ENCODE measurements around the gene FAHD2A. TPM values are rescaled to one million over a fixed set of nuclear protein-coding genes. Genes with fewer than 3 reads are reported as not detected.

The FAHD2A gene
- polyA plus RNA-seq, 1 donor from 2014 or later, result 11.9 TPM

DNA sequence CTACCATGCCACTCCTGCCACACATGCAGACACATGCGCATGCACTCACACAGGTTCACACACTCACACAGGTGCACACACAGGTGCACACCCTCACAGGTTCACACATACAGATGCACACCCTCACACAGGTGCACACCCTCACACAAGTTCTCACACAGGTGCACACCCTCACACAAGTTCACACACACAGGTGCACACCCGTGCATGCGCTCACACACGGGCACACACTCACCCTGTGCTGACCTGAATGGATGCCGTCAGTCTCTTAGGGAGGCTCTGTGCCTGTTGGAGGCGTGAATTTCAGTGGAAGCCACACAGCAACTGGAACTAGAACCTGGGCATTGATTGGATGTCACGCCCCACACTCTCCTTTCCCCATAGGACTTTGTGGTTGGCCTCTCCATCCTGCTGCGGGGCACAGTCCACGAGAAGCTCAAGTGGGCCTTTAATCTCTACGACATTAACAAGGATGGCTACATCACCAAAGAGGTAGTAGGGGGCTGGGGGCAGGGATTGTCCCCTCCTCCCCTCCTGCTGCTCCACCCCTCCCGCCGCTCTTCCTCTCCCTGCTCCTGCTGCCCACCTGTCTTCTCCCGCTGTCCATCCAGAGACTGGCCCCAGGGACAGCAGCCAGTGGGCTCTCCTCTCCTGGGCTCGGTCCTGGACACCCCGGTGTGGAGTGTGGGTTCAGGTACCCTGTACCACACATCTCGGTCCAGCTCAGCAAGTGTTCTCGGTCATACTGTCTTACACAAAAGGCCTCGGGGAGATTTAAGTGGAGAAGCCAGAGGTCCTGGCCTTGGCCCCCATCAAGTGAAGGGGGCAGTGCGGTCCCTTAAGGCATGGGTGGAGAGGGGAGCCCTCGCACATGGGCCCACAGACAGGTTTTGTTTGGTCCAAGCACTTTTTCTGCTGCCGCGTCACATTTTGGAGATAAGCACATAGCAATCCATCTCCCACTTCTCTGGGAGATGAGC, 21.0 kb upstream of the FAHD2A start:
- Mint-ChIP-seq H3K4me3 (no peak overlapping the region), H3K4me1 (peaks cover 0 to 6% (median 0%) of the 10 kb centered on the region in 3 donors), H3K9me3 (no peaks in the 10 kb centered on the region), H3K27me3 (peaks cover 11% of the 10 kb centered on the region), H3K27ac (peak overlapping the region in 2 of 3 donors; percentile 47 to 93), H3K36me3 (no peaks in the 10 kb centered on the region)

DNA sequence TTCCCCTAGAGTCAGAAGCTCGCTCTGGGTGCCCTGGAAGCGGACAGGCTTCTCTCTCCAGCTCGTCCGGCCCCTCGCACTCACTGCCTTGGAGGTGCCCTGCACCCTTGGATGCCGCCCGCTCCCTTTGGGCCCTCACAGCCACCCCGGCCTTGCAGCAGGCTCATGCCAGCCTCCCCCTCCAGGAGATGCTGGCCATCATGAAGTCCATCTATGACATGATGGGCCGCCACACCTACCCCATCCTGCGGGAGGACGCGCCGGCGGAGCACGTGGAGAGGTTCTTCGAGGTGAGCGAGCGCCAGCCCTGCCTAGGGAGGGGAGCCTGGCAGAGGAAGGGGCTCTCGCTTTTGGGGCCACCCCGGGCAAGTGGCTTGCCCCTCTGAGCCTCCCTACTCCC, 20.3 kb upstream of the FAHD2A start:
- Mint-ChIP-seq H3K36me3 (no peaks in the 10 kb centered on the region), H3K4me1 (peaks cover 0 to 4% (median 0%) of the 10 kb centered on the region in 3 donors), H3K27me3 (peaks cover 8% of the 10 kb centered on the region), H3K9me3 (no peaks in the 10 kb centered on the region), H3K27ac (no peak overlapping the region), H3K4me3 (no peak overlapping the region)

DNA sequence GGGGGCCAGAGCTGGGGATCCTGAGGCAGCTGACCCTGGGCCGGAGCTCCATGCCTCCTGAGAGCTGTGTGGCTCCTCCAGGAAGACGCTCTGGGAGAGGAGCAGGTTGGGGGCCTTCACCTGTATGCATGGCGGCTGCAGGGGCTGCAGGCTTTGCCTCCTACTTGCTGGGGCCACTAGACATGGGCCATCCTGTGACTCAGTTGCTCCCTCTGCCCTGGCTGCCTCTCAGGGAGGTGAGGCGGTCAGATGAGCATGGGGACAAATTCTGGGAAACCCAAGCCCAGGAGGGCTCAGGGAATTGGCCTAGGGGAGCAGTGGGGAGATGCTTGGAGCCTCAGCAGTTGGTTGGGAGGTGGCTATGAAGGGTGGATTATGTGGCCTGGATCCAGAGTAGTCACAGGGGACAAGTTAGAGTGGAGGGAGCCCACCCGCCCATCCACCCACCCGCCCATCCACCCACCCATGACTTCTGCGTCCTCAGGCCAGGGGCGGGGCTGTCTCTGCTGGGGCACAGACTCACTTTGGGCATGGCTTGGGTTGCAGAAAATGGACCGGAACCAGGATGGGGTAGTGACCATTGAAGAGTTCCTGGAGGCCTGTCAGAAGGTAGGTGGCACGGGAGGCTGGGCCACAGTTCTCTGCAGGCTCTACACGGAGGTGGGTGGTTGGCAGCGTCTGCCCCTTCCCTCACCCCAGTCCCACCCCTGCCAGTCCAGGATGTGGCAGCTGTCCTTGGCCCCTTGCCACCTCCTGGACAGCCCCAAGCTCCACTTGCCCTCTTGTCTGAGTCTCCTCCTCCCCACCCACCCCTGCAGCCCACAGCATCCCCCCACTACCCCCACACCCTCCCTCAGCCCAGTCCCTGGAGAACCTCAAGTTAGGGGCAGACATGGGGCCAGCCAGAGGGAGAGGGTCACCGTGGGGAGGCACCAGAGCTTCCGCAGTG, 19.5 kb upstream of the FAHD2A start:
- H3K27ac Mint-ChIP-seq, result no peak overlapping the region
- no peaks in the 10 kb centered on the region for H3K36me3 Mint-ChIP-seq
- H3K4me3 Mint-ChIP-seq, result no peak overlapping the region
- H3K27me3 Mint-ChIP-seq, result peaks cover 8% of the 10 kb centered on the region
- peaks cover 0 to 4% (median 0%) of the 10 kb centered on the region in 3 donors for H3K4me1 Mint-ChIP-seq
- H3K9me3 Mint-ChIP-seq, result no peaks in the 10 kb centered on the region

DNA sequence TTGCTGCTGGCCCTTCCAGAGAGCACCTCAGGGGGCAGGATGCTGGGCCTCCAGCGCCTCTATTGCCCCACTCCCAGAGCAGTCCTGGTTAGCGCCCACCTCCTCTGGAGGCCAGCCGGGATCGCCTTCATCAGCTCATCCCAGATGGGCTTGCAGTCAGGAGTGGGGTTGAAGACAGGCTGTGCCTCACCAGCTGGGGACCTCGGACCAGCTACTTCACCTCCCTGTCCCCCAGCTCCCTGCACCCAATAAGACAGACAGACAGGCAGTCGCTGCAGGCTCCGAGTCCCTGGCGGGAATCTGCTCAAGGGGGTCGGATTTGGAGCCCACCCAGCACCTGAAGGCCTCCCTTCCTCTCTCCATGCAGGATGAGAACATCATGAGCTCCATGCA, 18.9 kb upstream of the FAHD2A start:
- Mint-ChIP-seq H3K36me3 (no peaks in the 10 kb centered on the region), H3K9me3 (no peaks in the 10 kb centered on the region), H3K4me1 (peaks cover 0 to 4% (median 0%) of the 10 kb centered on the region in 3 donors), H3K4me3 (no peak overlapping the region), H3K27me3 (peaks cover 9% of the 10 kb centered on the region), H3K27ac (no peak overlapping the region)

DNA sequence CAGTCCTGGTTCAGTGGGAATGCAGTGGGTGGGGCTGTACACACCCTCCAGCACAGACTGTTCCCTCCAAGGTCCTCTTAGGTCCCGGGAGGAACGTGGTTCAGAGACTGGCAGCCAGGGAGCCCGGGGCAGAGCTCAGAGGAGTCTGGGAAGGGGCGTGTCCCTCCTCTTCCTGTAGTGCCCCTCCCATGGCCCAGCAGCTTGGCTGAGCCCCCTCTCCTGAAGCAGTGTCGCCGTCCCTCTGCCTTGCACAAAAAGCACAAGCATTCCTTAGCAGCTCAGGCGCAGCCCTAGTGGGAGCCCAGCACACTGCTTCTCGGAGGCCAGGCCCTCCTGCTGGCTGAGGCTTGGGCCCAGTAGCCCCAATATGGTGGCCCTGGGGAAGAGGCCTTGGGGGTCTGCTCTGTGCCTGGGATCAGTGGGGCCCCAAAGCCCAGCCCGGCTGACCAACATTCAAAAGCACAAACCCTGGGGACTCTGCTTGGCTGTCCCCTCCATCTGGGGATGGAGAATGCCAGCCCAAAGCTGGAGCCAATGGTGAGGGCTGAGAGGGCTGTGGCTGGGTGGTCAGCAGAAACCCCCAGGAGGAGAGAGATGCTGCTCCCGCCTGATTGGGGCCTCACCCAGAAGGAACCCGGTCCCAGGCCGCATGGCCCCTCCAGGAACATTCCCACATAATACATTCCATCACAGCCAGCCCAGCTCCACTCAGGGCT, 17.5 kb upstream of the FAHD2A start:
- Mint-ChIP-seq H3K27ac (no peak overlapping the region), H3K27me3 (peaks cover 9% of the 10 kb centered on the region), H3K4me1 (no peaks in the 10 kb centered on the region), H3K4me3 (no peak overlapping the region), H3K36me3 (no peaks in the 10 kb centered on the region), H3K9me3 (no peaks in the 10 kb centered on the region)

DNA sequence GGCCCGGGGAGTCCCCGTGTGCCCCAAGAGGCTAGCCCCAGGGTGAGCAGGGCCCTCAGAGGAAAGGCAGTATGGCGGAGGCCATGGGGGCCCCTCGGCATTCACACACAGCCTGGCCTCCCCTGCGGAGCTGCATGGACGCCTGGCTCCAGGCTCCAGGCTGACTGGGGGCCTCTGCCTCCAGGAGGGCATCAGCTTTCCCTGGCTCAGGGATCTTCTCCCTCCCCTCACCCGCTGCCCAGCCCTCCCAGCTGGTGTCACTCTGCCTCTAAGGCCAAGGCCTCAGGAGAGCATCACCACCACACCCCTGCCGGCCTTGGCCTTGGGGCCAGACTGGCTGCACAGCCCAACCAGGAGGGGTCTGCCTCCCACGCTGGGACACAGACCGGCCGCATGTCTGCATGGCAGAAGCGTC, 16.9 kb upstream of the FAHD2A start:
- peaks cover 8% of the 10 kb centered on the region for H3K27me3 Mint-ChIP-seq
- H3K4me3 Mint-ChIP-seq, result no peak overlapping the region
- no peak overlapping the region for H3K27ac Mint-ChIP-seq
- no peaks in the 10 kb centered on the region for H3K9me3 Mint-ChIP-seq
- H3K36me3 Mint-ChIP-seq, result no peaks in the 10 kb centered on the region
- H3K4me1 Mint-ChIP-seq, result no peaks in the 10 kb centered on the region

DNA sequence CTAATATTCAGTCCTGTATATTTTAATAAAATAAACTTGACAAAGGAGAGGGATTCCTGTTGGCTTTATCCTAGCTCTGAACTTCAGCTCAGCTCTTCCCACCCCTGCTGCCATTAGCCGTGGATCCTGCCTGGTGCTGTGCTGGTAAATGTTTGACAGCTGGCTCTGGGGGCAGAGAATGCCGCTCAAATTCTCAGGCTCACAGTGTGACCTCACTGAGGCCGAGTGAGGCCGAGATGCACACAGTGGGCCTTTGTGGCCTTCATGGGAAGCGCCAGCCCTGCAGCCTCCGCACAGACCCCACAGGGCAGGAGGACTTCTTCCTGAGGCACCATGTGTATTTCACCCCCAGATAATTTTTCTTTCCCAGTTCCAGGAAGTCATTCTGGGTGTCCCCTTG, 16.5 kb upstream of the FAHD2A start:
- Mint-ChIP-seq H3K4me3 (no peak overlapping the region), H3K36me3 (no peaks in the 10 kb centered on the region), H3K9me3 (no peaks in the 10 kb centered on the region), H3K27ac (no peak overlapping the region), H3K27me3 (peaks cover 7% of the 10 kb centered on the region), H3K4me1 (no peaks in the 10 kb centered on the region)

DNA sequence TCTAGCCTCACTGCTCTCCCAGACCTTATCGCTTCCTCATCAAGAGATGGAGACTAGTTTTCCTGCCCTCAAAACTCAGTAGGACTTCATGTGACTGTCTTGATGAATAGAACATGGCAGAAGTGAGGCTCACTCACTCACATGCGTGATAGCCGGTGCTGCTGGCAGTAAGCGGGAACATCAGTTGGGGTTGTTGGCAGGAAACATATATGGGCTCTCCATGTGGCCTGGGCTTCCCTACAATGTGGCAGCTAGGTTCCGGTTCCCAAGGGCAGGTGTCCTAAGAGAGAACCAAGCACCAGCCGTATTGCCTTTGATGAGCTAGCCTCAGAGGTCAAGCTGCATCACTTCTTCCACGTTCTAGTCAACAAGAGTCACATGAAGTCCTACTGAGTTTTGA, 15.2 kb upstream of the FAHD2A start:
- no peaks in the 10 kb centered on the region for H3K9me3 Mint-ChIP-seq
- H3K4me3 Mint-ChIP-seq, result no peak overlapping the region
- H3K27ac Mint-ChIP-seq, result no peak overlapping the region
- H3K4me1 Mint-ChIP-seq, result no peaks in the 10 kb centered on the region
- H3K27me3 Mint-ChIP-seq, result peaks cover 6% of the 10 kb centered on the region
- H3K36me3 Mint-ChIP-seq, result no peaks in the 10 kb centered on the region

DNA sequence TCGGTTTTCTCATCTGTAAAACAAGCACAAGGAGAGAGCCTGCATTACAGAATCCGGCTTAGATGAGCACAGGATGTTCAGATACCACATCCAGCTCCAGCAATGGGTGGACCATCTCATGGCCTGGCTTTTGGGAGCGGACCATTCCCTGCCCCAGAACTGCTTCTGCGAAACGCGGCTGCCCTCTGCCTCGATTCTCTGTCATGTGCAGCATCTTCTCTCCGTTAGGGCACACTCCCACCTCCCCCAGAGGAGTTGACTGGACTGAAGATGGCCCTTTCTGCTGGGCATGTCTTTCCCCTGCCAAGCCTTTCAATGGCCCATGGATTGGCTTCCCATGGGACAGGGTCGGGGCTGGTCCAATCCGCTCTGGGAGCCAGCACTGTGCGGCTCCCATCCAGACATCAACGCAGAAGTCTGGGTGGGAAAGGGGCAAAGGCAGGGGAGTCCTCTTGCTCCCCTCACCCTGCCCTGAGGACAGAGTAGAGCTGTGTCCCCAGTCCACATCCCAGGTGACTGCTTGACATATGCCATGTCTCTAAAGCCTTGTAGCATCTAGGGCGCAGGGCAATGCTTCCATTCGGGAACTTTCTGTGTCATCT, 14.3 kb upstream of the FAHD2A start:
- H3K27ac Mint-ChIP-seq, result no peak overlapping the region
- no peaks in the 10 kb centered on the region for H3K36me3 Mint-ChIP-seq
- H3K9me3 Mint-ChIP-seq, result no peaks in the 10 kb centered on the region
- H3K4me1 Mint-ChIP-seq, result no peaks in the 10 kb centered on the region
- H3K27me3 Mint-ChIP-seq, result peaks cover 6% of the 10 kb centered on the region
- no peak overlapping the region for H3K4me3 Mint-ChIP-seq

DNA sequence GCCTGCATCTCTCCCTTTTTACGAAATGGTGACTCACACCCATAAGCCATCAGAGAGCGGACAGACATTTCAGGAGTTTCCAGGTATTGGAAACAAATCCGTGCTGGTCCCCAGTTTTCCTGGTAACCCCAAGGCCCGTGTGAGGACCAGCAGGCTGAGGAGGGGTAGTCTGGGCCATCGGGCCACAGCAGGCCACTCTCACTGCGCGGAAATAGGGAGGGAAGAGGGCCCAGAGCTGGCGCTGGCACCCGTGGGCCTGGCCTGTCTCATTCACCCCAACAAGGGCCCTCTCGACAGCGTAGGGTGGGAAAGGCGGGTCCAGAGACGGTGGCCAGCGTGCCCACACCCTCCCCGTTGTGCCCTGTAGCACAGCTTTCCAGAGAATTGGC, 13.7 kb upstream of the FAHD2A start:
- Mint-ChIP-seq H3K27me3 (peaks cover 6% of the 10 kb centered on the region), H3K36me3 (peaks cover 1% of the 10 kb centered on the region), H3K4me1 (no peaks in the 10 kb centered on the region), H3K4me3 (no peak overlapping the region), H3K9me3 (no peaks in the 10 kb centered on the region), H3K27ac (no peak overlapping the region)

DNA sequence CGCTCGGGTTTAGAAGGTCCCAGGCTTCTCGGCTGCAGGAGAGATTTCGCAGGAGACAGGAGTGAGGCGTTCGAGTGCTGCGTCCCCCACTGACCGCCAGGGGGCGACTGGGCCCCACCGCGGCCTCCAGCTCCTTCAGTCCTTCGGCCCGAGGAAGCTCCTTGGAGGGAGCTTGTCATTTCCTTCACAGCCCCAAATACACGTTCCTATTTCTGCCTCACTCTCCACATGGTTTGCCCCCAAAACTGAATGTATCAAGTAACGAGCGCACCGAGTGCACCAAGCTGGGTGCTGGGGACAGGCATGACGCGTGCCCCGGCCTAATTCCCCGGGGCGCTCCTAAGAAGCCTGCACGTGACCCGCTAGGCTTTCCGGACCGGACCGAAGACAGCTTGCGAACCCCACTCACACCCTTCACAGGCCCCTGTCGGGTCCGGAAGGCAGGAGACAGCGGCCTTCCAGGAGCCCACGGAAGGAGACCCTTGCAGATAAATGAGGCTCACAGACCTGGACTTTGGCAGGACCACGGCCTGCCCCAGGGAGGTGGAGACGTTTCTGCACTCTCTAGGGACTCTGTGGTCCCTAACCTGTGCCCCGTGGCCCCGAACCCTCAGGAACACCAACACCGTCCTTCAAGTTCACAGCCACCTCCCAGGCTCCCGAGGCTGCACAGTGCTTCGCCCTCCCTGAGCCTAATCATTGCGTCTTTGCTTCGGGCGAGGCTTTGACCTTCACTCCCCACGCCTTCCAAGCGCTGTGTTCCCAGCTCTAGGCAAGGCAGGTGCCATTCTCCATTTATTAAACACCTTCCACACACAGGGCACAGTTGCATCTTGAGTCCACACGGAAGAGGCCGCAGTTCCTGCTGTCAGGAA, 13.0 kb upstream of the FAHD2A start:
- Mint-ChIP-seq H3K27ac (no peak overlapping the region), H3K4me1 (no peaks in the 10 kb centered on the region), H3K9me3 (no peaks in the 10 kb centered on the region), H3K27me3 (peaks cover 4% of the 10 kb centered on the region), H3K36me3 (peaks cover 1% of the 10 kb centered on the region), H3K4me3 (no peak overlapping the region)

DNA sequence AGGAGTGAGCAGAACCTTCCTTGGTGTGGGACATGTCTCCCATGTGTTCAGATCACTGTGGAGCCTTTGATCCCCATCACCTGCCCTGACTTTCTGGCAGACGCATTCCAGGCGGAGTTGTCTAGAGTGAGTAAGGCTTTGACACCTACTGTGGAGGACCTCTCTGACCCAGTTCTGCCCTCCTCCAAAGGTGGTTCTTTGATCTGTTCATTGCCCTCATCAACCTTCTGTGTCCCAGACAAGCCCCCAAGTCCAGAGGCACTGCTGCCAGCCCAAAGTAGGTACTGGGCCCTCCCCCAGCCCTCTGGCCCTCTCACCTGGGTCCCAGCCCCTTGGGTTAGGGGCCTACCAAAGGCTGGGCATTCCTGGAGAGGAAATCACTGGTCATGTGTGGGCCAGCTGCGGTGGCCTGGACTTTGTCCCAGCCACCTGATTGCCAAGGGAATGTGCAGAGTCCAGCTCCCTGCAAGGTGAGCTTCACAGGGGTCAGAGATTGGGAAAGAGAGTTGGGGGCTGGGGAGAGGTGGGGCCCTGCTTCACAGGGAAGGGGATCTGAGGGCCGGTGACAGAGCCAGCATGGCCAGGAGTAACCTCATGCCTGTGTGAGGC, 12.1 kb upstream of the FAHD2A start:
- H3K27ac Mint-ChIP-seq, result no peak overlapping the region
- peaks cover 1% of the 10 kb centered on the region for H3K36me3 Mint-ChIP-seq
- H3K9me3 Mint-ChIP-seq, result no peaks in the 10 kb centered on the region

DNA sequence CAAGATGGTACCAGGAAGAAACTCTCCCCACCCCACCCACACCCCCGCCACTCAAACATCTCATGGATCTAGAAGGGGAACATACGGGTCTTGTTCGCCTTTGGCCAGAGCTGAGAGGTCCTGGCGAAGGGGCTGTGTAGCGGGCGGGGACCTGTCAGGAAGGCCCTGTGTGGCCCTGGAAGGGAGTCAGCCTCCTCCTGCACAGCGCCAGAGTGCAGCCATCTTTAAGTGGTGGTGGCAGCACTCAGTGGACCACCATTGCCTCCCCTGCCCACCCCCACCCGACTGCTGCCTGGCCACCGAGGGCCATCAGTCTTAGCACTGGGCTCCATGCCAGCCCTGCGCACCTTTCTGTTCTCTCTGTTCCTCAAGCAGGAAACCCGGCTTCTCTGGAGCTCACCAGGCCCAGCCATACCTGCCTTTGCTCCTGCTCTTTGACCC, 11.6 kb upstream of the FAHD2A start:
- H3K27ac Mint-ChIP-seq, result no peak overlapping the region
- peaks cover 1% of the 10 kb centered on the region for H3K36me3 Mint-ChIP-seq
- H3K4me3 Mint-ChIP-seq, result no peak overlapping the region
- H3K27me3 Mint-ChIP-seq, result peaks cover 4% of the 10 kb centered on the region
- no peaks in the 10 kb centered on the region for H3K9me3 Mint-ChIP-seq
- no peaks in the 10 kb centered on the region for H3K4me1 Mint-ChIP-seq

More for the DNA sequence above, 12.1 kb upstream of the FAHD2A start:
- Mint-ChIP-seq H3K4me3 (peak overlapping the region in 1 of 4 donors; percentile 27), H3K27me3 (peaks cover 4% of the 10 kb centered on the region), H3K4me1 (no peaks in the 10 kb centered on the region)
